Measurements from ENCODE around the gene FTO. TPM values are rescaled to one million over a fixed set of nuclear protein-coding genes. Genes with fewer than 3 reads are reported as not detected.

FTO gene
- total RNA-seq, 1 donor from 2014 or later, result 75.6 TPM

- no peak for DNase-seq
- Histone ChIP-seq H3K27me3 (no peaks in the 10 kb centered on the region), H3K4me1 (no peaks in the 10 kb centered on the region), H3K27ac (no peak overlapping the region), H3K9me3 (no peaks in the 10 kb centered on the region), H3K36me3 (no peaks in the 10 kb centered on the region), H3K4me3 (no peak overlapping the region)
- no peak for ATAC-seq
- intact Hi-C loops (cut with DNase I), result no loop called here
- no peak for TF ChIP-seq CTCF (IDR thresholded peaks at IDR 0.05)
These were observed 461.4 kb downstream of the FTO start for GRCh38 chr16:54165174-54165911.

- intact Hi-C loops (cut with DNase I), result no loop called here
- Histone ChIP-seq H3K9me3 (no peaks in the 10 kb centered on the region), H3K4me3 (no peak overlapping the region), H3K27ac (no peak overlapping the region), H3K4me1 (no peaks in the 10 kb centered on the region), H3K36me3 (no peaks in the 10 kb centered on the region), H3K27me3 (no peaks in the 10 kb centered on the region)
- no peak for ATAC-seq
- TF ChIP-seq CTCF (IDR thresholded peaks at IDR 0.05), result no peak
- no peak for DNase-seq
These were observed 462.2 kb downstream of the FTO start for GRCh38 chr16:54165912-54166865.

- intact Hi-C loops (cut with DNase I), result no loop called here
- H3K4me3 ChIP-seq, result no peak overlapping the region
- no peak for TF ChIP-seq CTCF (IDR thresholded peaks at IDR 0.05)
- peaks cover 10% of the 10 kb centered on the region for H3K4me1 ChIP-seq
- no peaks in the 10 kb centered on the region for H3K27me3 ChIP-seq
- H3K36me3 ChIP-seq, result no peaks in the 10 kb centered on the region
- no peaks in the 10 kb centered on the region for H3K9me3 ChIP-seq
- DNase-seq (no peak), ATAC-seq (no peak)
- no peak overlapping the region for H3K27ac ChIP-seq
These were observed 465.2 kb downstream of the FTO start for GRCh38 chr16:54169112-54169511.

GRCh38 chr16:54171626-54172537 lies 467.9 kb downstream of the FTO start:
- H3K36me3 ChIP-seq, result no peaks in the 10 kb centered on the region
- H3K4me3 ChIP-seq, result no peak overlapping the region
- ATAC-seq (peak; percentile 61), DNase-seq (no peak)
- intact Hi-C loops (cut with DNase I), result no loop called here
- peaks cover 10% of the 10 kb centered on the region for H3K4me1 ChIP-seq
- peaks cover 7% of the 10 kb centered on the region for H3K27me3 ChIP-seq
- H3K27ac ChIP-seq, result no peak overlapping the region
- no peak for TF ChIP-seq CTCF (IDR thresholded peaks at IDR 0.05)
- H3K9me3 ChIP-seq, result no peaks in the 10 kb centered on the region

GRCh38 chr16:54173490-54173889 lies 469.5 kb downstream of the FTO start:
- peaks cover 10% of the 10 kb centered on the region for H3K4me1 ChIP-seq
- H3K27me3 ChIP-seq, result peaks cover 7% of the 10 kb centered on the region
- TF ChIP-seq CTCF (IDR thresholded peaks at IDR 0.05), result no peak
- no peak overlapping the region for H3K27ac ChIP-seq
- H3K4me3 ChIP-seq, result no peak overlapping the region
- no peaks in the 10 kb centered on the region for H3K9me3 ChIP-seq
- no peak for DNase-seq
- no peak for ATAC-seq
- intact Hi-C loops (cut with DNase I), result no loop called here
- no peaks in the 10 kb centered on the region for H3K36me3 ChIP-seq

Data from upper lobe of right lung (tissue), 1 donor.